HG03097 (cell line): Measurements from ENCODE around the gene MRGPRF.

Experiments used
- ATAC-seq: cut with Tn5 transposase; IDR thresholded peaks from one replicate; pipeline ENCODE4 v1.9.1; 2021; ENCODE audit not compliant: unreplicated experiment, low FRiP score

Gene MRGPRF

GRCh38 chr11:69030301-69030700 lies 17.3 kb upstream of the MRGPRF start:
- ATAC-seq, result no peak

- ATAC-seq, result no peak
Observed at GRCh38 chr11:69027704-69028372, 14.8 kb upstream of the MRGPRF start.

GRCh38 chr11:69024509-69024908 lies 11.5 kb upstream of the MRGPRF start:
- ATAC-seq, result no peak

- ATAC-seq, result no peak
Observed at GRCh38 chr11:69022260-69022659, 9.2 kb upstream of the MRGPRF start.

GRCh38 chr11:69018924-69019323 lies 5.9 kb upstream of the MRGPRF start:
- ATAC-seq, result no peak

GRCh38 chr11:69017951-69018350 lies 4.9 kb upstream of the MRGPRF start:
- no peak for ATAC-seq

- no peak for ATAC-seq
Observed at GRCh38 chr11:69014898-69015549, 2.0 kb upstream of the MRGPRF start.

- ATAC-seq, result no peak
Observed at GRCh38 chr11:69014084-69014851, 1.2 kb upstream of the MRGPRF start.

- ATAC-seq, result no peak
Observed at GRCh38 chr11:69012092-69013008, 696 bp downstream of the MRGPRF start.

- no peak for ATAC-seq
Observed at GRCh38 chr11:69011624-69012091, 1.4 kb downstream of the MRGPRF start.

GRCh38 chr11:69010964-69011623 lies 2.0 kb downstream of the MRGPRF start:
- ATAC-seq, result no peak

GRCh38 chr11:69010361-69010891 lies 2.6 kb downstream of the MRGPRF start:
- no peak for ATAC-seq

- ATAC-seq, result no peak
Observed at GRCh38 chr11:69009441-69010211, 3.4 kb downstream of the MRGPRF start.

- no peak for ATAC-seq
Observed at GRCh38 chr11:69008737-69009440, 4.2 kb downstream of the MRGPRF start.

- no peak for ATAC-seq
Observed at GRCh38 chr11:69007975-69008381, 5.1 kb downstream of the MRGPRF start.

- no peak for ATAC-seq
Observed at GRCh38 chr11:69006816-69007215, 6.2 kb downstream of the MRGPRF start.

GRCh38 chr11:69005631-69006368 lies 7.2 kb downstream of the MRGPRF start:
- no peak for ATAC-seq

GRCh38 chr11:69005183-69005630 lies 7.8 kb downstream of the MRGPRF start:
- no peak for ATAC-seq
